Keratinocyte (primary cell): ENCODE measurements around the gene NR5A1. TPM values are rescaled to one million over a fixed set of nuclear protein-coding genes. Genes with fewer than 3 reads are reported as not detected.

Source experiments
- DNase-seq: peaks from one replicate; pipeline ENCODE4 v3.0.0-alpha.2; 2011; ENCODE audit warnings: low read depth, missing footprints, low spot score
- FAIRE-seq: peaks from 2 replicates; lab custom pipeline; 2011; peaks lifted over from hg19 to GRCh38; lab: Jason Lieb, UNC
- H2AFZ ChIP-seq: 2 replicates; pipeline ENCODE4 v1.6.0; 2012; ENCODE audit warnings: low read length, control low read depth, inconsistent platforms; ENCODE audit not compliant: control insufficient read depth
- H3K27ac ChIP-seq: 2 replicates; pipeline ENCODE4 v1.5.1; 2011; ENCODE audit warnings: low read length; ENCODE audit not compliant: control insufficient read depth, insufficient read depth
- H3K27me3 ChIP-seq: 3 replicates; pipeline ENCODE4 v1.6.0; 2011; ENCODE audit warnings: low read length; ENCODE audit not compliant: control insufficient read depth, insufficient read depth; ENCODE audit errors: extremely low read depth
- H3K36me3 ChIP-seq, 2 experiments: 2 replicates in 1 of 2; 3 replicates in 1 of 2; pipeline ENCODE4 v1.5.1; 2011; ENCODE audit warnings: low read length in 2 of 2, mild to moderate bottlenecking in 1 of 2; ENCODE audit not compliant: control insufficient read depth in 2 of 2, insufficient read depth in 2 of 2; ENCODE audit errors: extremely low read depth in 1 of 2
- H3K4me1 ChIP-seq: 3 replicates; pipeline ENCODE4 v1.5.1; 2011; ENCODE audit warnings: low read length; ENCODE audit not compliant: control insufficient read depth, insufficient read depth; ENCODE audit errors: extremely low read depth
- H3K4me2 ChIP-seq: 3 replicates; pipeline ENCODE4 v1.6.0; 2011; ENCODE audit warnings: low read depth, low read length; ENCODE audit not compliant: control insufficient read depth, insufficient read depth; ENCODE audit errors: extremely low read depth
- H3K4me3 ChIP-seq, 3 experiments: fragments of 200-600 bp in 1 of 3; sonication (generic) in 1 of 3; 2 replicates in 2 of 3; 3 replicates in 1 of 3; pipeline ENCODE4 v1.5.1; 2011 to 2016; ENCODE audit warnings: low read length in 3 of 3, mild to moderate bottlenecking in 3 of 3, control low read depth in 2 of 3, inconsistent platforms in 1 of 3, low read depth in 1 of 3, mixed read lengths in 1 of 3, mixed run types in 1 of 3, moderate library complexity in 1 of 3; ENCODE audit not compliant: control insufficient read depth in 2 of 3, insufficient read depth in 2 of 3; ENCODE audit errors: extremely low read depth in 1 of 3
- H3K79me2 ChIP-seq: 2 replicates; pipeline ENCODE4 v1.6.0; 2012; ENCODE audit warnings: low read length; ENCODE audit not compliant: control insufficient read depth, insufficient read depth
- H3K9ac ChIP-seq: 3 replicates; pipeline ENCODE4 v1.6.0; 2011; ENCODE audit warnings: low read length; ENCODE audit not compliant: control insufficient read depth, insufficient read depth; ENCODE audit errors: extremely low read depth
- H3K9me1 ChIP-seq: 3 replicates; pipeline ENCODE4 v1.6.0; 2011; ENCODE audit warnings: low read length; ENCODE audit not compliant: control insufficient read depth, insufficient read depth; ENCODE audit errors: extremely low read depth
- H3K9me3 ChIP-seq: 2 replicates; pipeline ENCODE4 v1.5.1; 2012; ENCODE audit warnings: low read depth, low read length; ENCODE audit not compliant: control insufficient read depth
- H4K20me1 ChIP-seq: 3 replicates; pipeline ENCODE4 v1.6.0; 2011; ENCODE audit warnings: low read length; ENCODE audit not compliant: control insufficient read depth, insufficient read depth; ENCODE audit errors: extremely low read depth
- CTCF ChIP-seq, 3 experiments: IDR thresholded peaks in 1 of 3; conservative IDR thresholded peaks in 1 of 3; optimal IDR thresholded peaks in 1 of 3; 2 replicates in 2 of 3; 3 replicates in 1 of 3; pipeline versions ENCODE3 to v1.5.1; 2011; ENCODE audit warnings: low read length in 3 of 3, mild to moderate bottlenecking in 3 of 3, moderate library complexity in 2 of 3, control low read depth in 1 of 3, inconsistent platforms in 1 of 3; ENCODE audit not compliant: insufficient read depth in 2 of 3; ENCODE audit errors: extremely low read depth in 1 of 3
- EZH2 ChIP-seq: IDR thresholded peaks from one replicate; pipeline ENCODE4 v1.6.1; 2012; ENCODE audit warnings: inconsistent platforms, mild to moderate bottlenecking, low read length, moderate library complexity
- dilution Hi-C: fragments of 300-500 bp; cut with MboI; formaldehyde crosslinking; loops from one replicate; pipeline ENCODE4 v1.7.0; 2020; ENCODE audit warnings: low sequenced_read_pairs; ENCODE audit not compliant: extremely low pct_ligation_motif_present
- polyA plus RNA-seq, 5 experiments: library from polyadenylated mRNA; depleted of rRNA in 3 of 5; stranded (reverse) in 3 of 5; stranded (forward) in 1 of 5; unstranded in 1 of 5; fragments of >200 nt; gene quantifications; 1 replicate in 1 of 5; 2 replicates in 3 of 5; 3 replicates in 1 of 5; pipeline versions ENCODE4 v1.2.1 to v1.2.3, GENCODE V29; 2011 to 2012; ENCODE audit warnings: missing spikeins in 2 of 5, low read depth in 1 of 5, low replicate concordance in 1 of 5

The NR5A1 gene
- polyA plus RNA-seq, 1 donor (not counting 4 experiments of a cell fraction or from before 2014, with no cell fraction given): not detected

- no peak overlapping the region for H2AFZ ChIP-seq
- H3K9me3 ChIP-seq: peaks cover 3% of the 10 kb centered on the region
- no peak overlapping the region for H3K4me2 ChIP-seq
- DNase-seq: no peak
- H3K36me3 ChIP-seq: no peaks in the 10 kb centered on the region
- no peak overlapping the region for H3K27ac ChIP-seq
- no peak for FAIRE-seq
- peaks cover 11% of the 10 kb centered on the region for H3K27me3 ChIP-seq
- H3K79me2 ChIP-seq: no peaks in the 10 kb centered on the region
- no peaks in the 10 kb centered on the region for H3K9me1 ChIP-seq
- H4K20me1 ChIP-seq: no peaks in the 10 kb centered on the region
- TF ChIP-seq CTCF (optimal IDR thresholded peaks at IDR 0.05 in 1 of 3, IDR thresholded peaks at IDR 0.05 in 1 of 3, conservative IDR thresholded peaks at IDR 0.05 in 1 of 3; ENCODE audit: extremely low read depth in 1 of 3, insufficient read depth in 2 of 3, low read length in 3 of 3): no peak
- TF ChIP-seq EZH2: no peak
- dilution Hi-C loops: no loop called here
- H3K4me3 ChIP-seq: no peak overlapping the region
- no peak overlapping the region for H3K9ac ChIP-seq
- peaks cover 2% of the 10 kb centered on the region for H3K4me1 ChIP-seq
Measured at GRCh38 chr9:124454791-124455443, 52.3 kb downstream of the NR5A1 start.

- no peak for FAIRE-seq
- dilution Hi-C loops: no loop called here
Measured at GRCh38 chr9:124454296-124454695, 52.9 kb downstream of the NR5A1 start.

More at GRCh38 chr9:124454296-124454695, 52.9 kb downstream of the NR5A1 start:
- Histone ChIP-seq H2AFZ (no peak overlapping the region), H3K9me1 (no peaks in the 10 kb centered on the region), H3K9ac (no peak overlapping the region), H3K36me3 (no peaks in the 10 kb centered on the region), H4K20me1 (no peaks in the 10 kb centered on the region), H3K27ac (no peak overlapping the region), H3K79me2 (no peaks in the 10 kb centered on the region), H3K4me2 (no peak overlapping the region), H3K27me3 (peaks cover 11% of the 10 kb centered on the region), H3K4me1 (peaks cover 2% of the 10 kb centered on the region), H3K9me3 (peaks cover 3% of the 10 kb centered on the region), H3K4me3 (no peak overlapping the region)
- TF ChIP-seq CTCF (optimal IDR thresholded peaks at IDR 0.05 in 1 of 3, IDR thresholded peaks at IDR 0.05 in 1 of 3, conservative IDR thresholded peaks at IDR 0.05 in 1 of 3; ENCODE audit: extremely low read depth in 1 of 3, insufficient read depth in 2 of 3, low read length in 3 of 3) (no peak), EZH2 (no peak)
- DNase-seq: no peak
